Ovary (tissue), 9 donors: ENCODE data around the gene KRT78. TPM values are rescaled to one million over a fixed set of nuclear protein-coding genes. Genes with fewer than 3 reads are reported as not detected.

Experiments used
- DNase-seq, 5 donors: peaks; one replicate each; pipeline ENCODE4 v3.0.0-alpha.2; 2019 to 2020
- H3K27ac ChIP-seq, 2 donors: fragments of 200-600 bp; one replicate each; pipeline versions ENCODE4 v1.5.1 to v1.8.0; 2019 to 2022
- H3K27me3 ChIP-seq: fragments of 200-600 bp; one replicate; pipeline ENCODE4 v1.8.0; 2022
- H3K36me3 ChIP-seq: fragments of 200-600 bp; sonication (generic); one replicate; pipeline ENCODE4 v1.5.1; 2019
- H3K4me1 ChIP-seq: one replicate; pipeline ENCODE4 v1.8.1; 2013; ENCODE audit warnings: mild to moderate bottlenecking, moderate library complexity; ENCODE audit not compliant: insufficient read depth
- H3K4me3 ChIP-seq: fragments of 200-600 bp; sonication (generic); one replicate; pipeline ENCODE4 v1.5.1; 2017
- H3K9me3 ChIP-seq, 2 donors: fragments of 200-600 bp in 1 of 2; sonication (generic) in 1 of 2; one replicate each; pipeline versions ENCODE4 v1.5.1 to v1.8.1; 2013 to 2019; ENCODE audit warnings: mild to moderate bottlenecking in 1 of 2, moderate library complexity in 1 of 2
- CTCF ChIP-seq, 3 donors: fragments of 450-650 bp in 2 of 3; fragments of 200-600 bp in 1 of 3; IDR thresholded peaks; one replicate each; pipeline versions ENCODE4 v1.5.1 to v1.8.0; 2016 to 2022; ENCODE audit warnings: antibody characterized with exemption in 3 of 3, mild to moderate bottlenecking in 1 of 3
- EP300 ChIP-seq: sonication (generic); formaldehyde crosslinking; IDR thresholded peaks from one replicate; pipeline ENCODE4 v1.6.1; 2017; ENCODE audit warnings: antibody characterized with exemption
- POLR2A ChIP-seq: fragments of 450-650 bp; IDR thresholded peaks from one replicate; pipeline ENCODE4 v1.6.1; 2017; ENCODE audit warnings: antibody characterized with exemption, mild to moderate bottlenecking, moderate library complexity
- WGBS, 3 donors: extraction: QIAGEN DNeasy Blood & Tissue Kit in 1 of 3; methylation state at CpG; one replicate each; pipeline versions ENCODE4 v1.1.5 to v1.1.7; 2013 to 2017; 5-methylcytosine and 5-hydroxymethylcytosine counted together
- intact Hi-C, 4 donors: fragments of 100-400 bp; cut with DNase I; formaldehyde crosslinking; loops; one replicate each; pipeline versions ENCODE4 v1.11.0 to v1.15.1; 2022 to 2023
- polyA plus RNA-seq, 2 donors: library from polyadenylated mRNA; stranded (reverse); fragments of 200-250 nt in 1 of 2; fragments of 350-450 nt in 1 of 2; fragmentation: Illumina TruSeq in 1 of 2; extraction: RNeasy Lipid Tissue Mini Kit (QIAGEN cat#74804) in 1 of 2; gene quantifications; one replicate each; pipeline ENCODE4 v1.2.3, GENCODE V29; 2013 to 2014
- total RNA-seq, 7 donors: library from RNA; depleted of rRNA in 2 of 7; stranded (reverse); fragments of >200 nt in 2 of 7; fragmentation: NEBNext Ultra II Directional in 3 of 7; extraction: Animal tissue kit (Norgen Biotek cat#: 25700) in 3 of 7; gene quantifications; one replicate each; pipeline versions ENCODE4 v1.1.0 to v1.2.4, GENCODE V29; 2016 to 2023
- donor health status: DM: no; HTN: no; CAD: no; lungs with moderate emphysema.
- donor health status: DM: no; HTN: no; CAD: no.
- donor health status: Bipolar disorder and iron deficiency.
- donor health status: DM: yes; HTN: yes; CAD: no.
- donor health status: DM: no; HTN: no; CAD: no.
- donor health status: DM: yes; HTN: yes; CAD: no.

The KRT78 gene
- total and polyA plus RNA-seq, 9 donors: 0.46 TPM; not detected in 8

- intact Hi-C loops: no loop called here
These were observed 22.8 kb downstream of the KRT78 start for GRCh38 chr12:52825961-52826360.

DNA sequence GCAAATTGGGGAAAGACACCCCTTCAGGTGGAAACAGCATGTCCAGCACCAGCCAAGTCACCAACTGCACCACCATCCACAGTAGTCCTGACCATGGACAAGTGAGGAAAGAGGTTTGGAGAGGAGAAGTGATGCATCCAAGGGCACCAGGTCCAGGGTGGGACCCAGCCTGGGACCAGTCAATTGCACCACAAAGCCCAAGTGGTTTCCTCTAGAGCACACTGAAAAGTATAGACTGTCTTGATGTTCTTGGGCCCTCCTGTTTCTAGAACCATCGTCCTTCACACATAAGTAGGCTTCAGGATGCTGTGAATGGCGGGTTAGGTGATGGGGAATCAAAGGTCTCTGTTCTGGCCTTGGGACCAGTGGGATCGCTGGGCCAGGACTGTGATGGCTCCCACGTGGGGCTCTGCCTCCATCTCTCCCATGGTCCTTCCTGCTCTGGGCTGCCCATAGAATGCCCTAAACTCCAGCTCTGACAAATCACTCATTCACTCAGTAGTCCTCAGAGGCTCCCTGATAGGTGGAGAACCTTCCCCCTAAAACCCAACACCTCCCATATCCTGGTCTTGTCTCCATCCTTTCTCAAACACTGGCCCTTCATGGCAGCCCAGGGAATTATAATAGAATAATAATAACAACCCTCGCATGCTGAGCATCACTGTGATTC lies 23.9 kb downstream of the KRT78 start:
- 85 to 89% (median 87%) methylated on average over 5 of the region's 5 CpGs for WGBS, 3 donors
- Histone ChIP-seq H3K4me3 (no peak overlapping the region), H3K36me3 (no peaks in the 10 kb centered on the region), H3K27me3 (no peaks in the 10 kb centered on the region), H3K4me1 (no peaks in the 10 kb centered on the region), H3K27ac (no peak overlapping the region), H3K9me3 (no peaks in the 10 kb centered on the region)
- intact Hi-C loops: no loop called here
- TF ChIP-seq EP300 (no peak), CTCF (IDR thresholded peaks at IDR 0.05) (no peak), POLR2A (no peak)
- DNase-seq: no peak

More at GRCh38 chr12:52825961-52826360, 22.8 kb downstream of the KRT78 start:
- Histone ChIP-seq H3K36me3 (no peaks in the 10 kb centered on the region), H3K27me3 (no peaks in the 10 kb centered on the region), H3K27ac (no peak overlapping the region), H3K4me1 (no peaks in the 10 kb centered on the region), H3K9me3 (no peaks in the 10 kb centered on the region), H3K4me3 (no peak overlapping the region)
- TF ChIP-seq CTCF (IDR thresholded peaks at IDR 0.05) (no peak), POLR2A (no peak), EP300 (no peak)
- DNase-seq: no peak
- 62 to 69% (median 69%) methylated on average over 4 of the region's 4 CpGs for WGBS, 3 donors

DNA sequence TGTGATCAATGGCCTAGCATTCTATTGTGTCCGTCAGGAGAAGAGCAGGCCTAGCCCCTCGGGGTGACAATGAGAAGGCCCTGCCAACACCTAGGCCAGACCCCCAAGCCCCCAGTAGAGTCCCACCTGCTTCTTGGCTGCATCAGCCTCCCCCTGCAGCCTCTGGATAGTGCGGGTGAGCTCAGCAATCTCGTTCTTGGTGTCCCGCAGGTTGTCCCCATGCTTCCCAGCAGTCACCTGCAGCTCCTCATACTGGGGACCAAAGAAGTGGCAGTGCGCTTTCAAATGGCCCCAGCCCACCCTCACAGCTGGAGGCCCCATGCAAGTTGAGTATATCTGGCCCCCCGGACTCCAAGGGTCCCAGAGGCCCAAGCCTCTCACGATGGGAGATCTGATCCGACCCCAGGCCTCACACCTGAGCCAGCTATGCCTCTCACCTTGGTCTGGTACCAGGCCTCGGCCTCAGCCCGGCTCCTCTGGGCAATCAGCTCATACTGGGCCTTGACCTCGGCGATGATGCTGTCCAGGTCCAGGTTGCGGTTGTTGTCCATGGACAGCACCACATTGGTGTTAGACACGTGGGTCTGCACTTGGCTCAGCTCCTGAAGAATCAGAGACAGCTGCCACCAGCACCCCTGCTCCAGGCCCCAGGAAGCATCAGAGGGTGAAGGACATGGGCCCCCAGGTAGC lies 24.9 kb downstream of the KRT78 start:
- TF ChIP-seq POLR2A (no peak), CTCF (IDR thresholded peaks at IDR 0.05) (no peak), EP300 (no peak)
- no peaks in the 10 kb centered on the region for H3K27me3 ChIP-seq
- WGBS, 3 donors: 78 to 83% (median 80%) methylated on average over 15 of the region's 15 CpGs
- H3K27ac ChIP-seq: no peak overlapping the region
- intact Hi-C loops: no loop called here
- no peaks in the 10 kb centered on the region for H3K9me3 ChIP-seq
- no peaks in the 10 kb centered on the region for H3K4me1 ChIP-seq
- no peak for DNase-seq
- no peaks in the 10 kb centered on the region for H3K36me3 ChIP-seq
- no peak overlapping the region for H3K4me3 ChIP-seq

DNA sequence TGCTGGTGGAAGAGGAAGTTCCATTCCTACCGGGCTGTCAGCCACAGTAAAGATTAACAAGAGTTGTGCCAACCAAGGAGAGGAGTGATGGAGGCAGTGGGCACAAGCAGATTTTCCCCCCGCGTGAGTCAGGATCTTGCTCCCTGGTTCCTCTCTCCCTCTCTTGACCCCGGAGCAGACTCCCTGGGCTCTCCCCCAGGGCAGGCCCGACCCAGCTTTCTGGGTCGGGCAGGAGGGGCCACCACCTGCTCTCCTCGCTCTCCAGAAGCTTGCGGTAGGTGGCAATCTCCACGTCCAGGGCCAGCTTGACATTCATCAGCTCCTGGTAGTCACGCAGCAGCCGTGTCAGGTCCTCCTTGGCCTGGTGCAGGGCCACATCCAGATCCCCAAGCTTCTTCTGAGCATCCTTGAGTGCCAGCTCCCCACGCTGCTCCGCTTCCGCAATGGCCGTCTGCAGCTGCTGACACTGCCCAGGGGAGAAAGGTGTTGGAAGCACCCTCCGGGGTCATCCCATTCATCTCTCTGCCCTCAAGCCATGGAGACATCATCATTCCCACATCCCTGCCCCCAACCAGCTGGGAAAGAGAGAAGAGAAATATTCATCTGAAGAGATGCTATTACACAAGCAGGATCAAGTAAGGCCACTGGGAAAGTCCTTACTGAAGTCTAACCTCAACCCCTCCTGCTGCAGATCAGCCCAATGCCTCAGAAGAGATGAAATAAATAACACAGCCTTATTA lies 25.9 kb downstream of the KRT78 start:
- Histone ChIP-seq H3K4me3 (no peak overlapping the region), H3K27me3 (no peaks in the 10 kb centered on the region), H3K36me3 (no peaks in the 10 kb centered on the region), H3K9me3 (no peaks in the 10 kb centered on the region), H3K4me1 (no peaks in the 10 kb centered on the region), H3K27ac (no peak overlapping the region)
- WGBS, 3 donors: 54 to 73% (median 62%) methylated on average over 16 of the region's 16 CpGs
- intact Hi-C loops: no loop called here
- TF ChIP-seq EP300 (no peak), CTCF (IDR thresholded peaks at IDR 0.05) (no peak), POLR2A (no peak)
- DNase-seq: no peak
